22Rv1 (cell line): ENCODE data around the gene PML.

Experiments
- ZFX ChIP-seq: fragments of 450-650 bp; IDR thresholded peaks from 2 replicates; pipeline ENCODE4 v1.6.1; 2017; ENCODE audit warnings: antibody characterized with exemption, borderline replicate concordance
- TF ChIP-seq, protein P1 (sequence below): fragments of 450-650 bp; IDR thresholded peaks from 2 replicates; pipeline ENCODE4 v1.5.1; 2017; ENCODE audit warnings: mild to moderate bottlenecking

DNA sequence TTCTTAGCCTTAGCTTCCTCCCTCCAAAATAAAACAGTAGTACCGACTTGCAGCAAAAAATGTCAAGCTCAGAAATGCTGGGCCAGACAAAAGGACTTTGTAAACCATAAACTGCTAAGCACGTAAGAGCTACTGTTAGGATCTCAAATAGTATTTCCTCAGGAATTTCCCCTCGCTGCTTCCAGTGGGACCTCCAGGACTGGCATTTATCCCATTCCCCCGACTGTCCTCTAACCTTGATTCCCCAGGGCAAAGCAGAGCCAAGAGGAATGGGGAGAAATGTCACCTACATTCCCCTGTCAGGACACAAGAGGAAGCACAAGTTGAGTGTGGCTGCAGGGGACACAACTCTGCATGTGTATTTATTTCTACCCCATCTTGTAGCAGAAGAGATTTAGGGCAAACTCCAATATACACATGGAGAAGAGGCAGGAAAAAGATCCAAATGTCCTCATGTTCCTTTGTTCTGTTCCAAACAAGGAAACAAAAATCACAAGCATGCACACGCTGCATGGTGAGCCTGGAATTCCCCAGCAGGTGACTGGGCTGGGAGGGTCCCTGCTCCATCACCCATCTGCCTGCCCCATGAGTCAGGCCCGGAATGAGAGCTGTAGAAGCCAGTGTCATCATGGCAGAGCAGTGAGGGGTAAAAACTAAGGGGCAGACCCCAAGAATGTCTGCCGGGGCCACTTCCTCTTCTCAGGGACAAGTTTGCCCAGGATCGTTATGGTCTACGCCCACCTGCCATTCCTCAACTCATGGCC lies 6.7 kb upstream of the PML start:
- TF ChIP-seq, protein P1, sequence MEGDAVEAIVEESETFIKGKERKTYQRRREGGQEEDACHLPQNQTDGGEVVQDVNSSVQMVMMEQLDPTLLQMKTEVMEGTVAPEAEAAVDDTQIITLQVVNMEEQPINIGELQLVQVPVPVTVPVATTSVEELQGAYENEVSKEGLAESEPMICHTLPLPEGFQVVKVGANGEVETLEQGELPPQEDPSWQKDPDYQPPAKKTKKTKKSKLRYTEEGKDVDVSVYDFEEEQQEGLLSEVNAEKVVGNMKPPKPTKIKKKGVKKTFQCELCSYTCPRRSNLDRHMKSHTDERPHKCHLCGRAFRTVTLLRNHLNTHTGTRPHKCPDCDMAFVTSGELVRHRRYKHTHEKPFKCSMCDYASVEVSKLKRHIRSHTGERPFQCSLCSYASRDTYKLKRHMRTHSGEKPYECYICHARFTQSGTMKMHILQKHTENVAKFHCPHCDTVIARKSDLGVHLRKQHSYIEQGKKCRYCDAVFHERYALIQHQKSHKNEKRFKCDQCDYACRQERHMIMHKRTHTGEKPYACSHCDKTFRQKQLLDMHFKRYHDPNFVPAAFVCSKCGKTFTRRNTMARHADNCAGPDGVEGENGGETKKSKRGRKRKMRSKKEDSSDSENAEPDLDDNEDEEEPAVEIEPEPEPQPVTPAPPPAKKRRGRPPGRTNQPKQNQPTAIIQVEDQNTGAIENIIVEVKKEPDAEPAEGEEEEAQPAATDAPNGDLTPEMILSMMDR: no peak
- TF ChIP-seq ZFX: no peak
